ENCODE measurements around the gene APLNR. TPM values are rescaled to one million over a fixed set of nuclear protein-coding genes. Genes with fewer than 3 reads are reported as not detected.

The APLNR gene
- total RNA-seq, 4 donors from 2014 or later = 0.82 to 1.7 (median 1.1) TPM

DNA sequence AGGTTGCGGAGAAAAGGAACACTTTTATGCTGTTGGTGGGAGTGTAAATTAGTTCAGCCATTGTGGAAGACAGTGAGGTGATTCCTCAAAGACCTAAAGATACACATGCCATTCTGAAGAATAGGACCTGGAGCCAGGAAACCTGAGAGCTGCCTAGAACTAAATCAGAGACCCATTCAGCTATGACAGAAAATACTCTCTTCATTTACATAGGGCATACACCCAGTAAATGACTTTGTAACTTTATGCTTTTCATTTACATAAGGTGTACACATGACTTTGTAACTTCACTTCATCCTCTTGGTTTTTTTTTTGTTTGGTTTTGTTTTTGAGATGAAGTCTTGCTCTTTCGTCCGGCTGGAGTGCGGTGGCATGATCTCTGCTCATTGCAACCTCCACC lies 25.1 kb upstream of the APLNR start:
- TF ChIP-seq CTCF (IDR thresholded peaks at IDR 0.05; ENCODE audit: low read depth) = no peak

DNA sequence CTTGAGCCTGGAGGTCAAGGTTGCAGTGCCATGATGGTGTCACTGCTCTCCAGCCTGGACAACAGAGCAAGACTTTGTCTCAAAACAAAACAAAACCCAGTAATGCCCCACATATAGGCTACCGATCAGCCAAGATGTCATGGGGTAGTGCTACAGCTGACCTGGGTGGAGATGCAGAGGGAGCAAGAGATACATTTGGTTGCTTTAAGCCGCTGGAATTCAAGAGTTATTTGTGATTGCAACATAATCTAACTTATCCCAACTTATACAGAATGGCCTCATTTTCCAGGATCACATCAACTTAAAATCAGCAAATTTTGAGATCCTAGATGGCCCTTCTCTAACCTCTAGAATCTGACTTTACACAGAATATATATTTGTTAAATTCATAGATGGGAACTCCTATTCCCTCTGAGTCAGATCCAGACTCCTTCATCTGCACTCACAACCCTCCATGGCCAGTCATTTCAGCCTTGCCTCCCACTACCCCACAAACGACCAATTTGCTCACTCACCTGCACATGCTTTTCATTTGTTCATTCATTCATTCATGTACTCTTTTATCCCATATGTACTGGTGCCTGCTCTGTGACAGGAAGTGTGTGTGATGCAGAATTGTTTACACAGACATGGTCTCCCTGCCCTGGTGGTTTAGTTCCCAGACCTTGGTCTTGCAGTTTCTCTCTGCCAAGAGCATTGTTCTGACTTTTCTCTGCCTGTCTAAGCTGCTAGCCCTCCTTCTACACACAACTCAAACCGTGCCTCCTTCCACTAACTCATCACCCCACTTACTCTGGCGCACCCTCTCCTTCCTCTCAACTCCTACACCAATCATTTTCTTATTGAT lies 24.1 kb upstream of the APLNR start:
- TF ChIP-seq CTCF (IDR thresholded peaks at IDR 0.05; ENCODE audit: low read depth) = no peak

DNA sequence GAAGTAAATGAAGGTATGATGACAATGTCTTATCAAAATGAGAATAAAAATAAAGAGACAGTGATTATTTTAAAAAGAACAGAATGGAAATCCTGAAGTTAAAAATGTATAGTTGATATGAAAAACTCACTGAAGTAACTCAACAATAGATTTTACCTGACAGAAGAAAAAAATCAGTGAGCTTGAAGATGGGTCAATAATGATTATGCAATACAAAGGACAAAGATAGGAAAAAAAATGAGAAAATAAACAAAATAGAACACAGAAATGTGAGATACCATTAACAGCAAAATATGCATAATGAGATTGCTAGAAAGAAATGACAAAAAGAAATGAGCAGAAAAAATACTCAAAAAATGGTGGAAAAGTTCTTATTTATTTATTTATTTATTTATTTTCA lies 19.1 kb upstream of the APLNR start:
- no peak for TF ChIP-seq CTCF (IDR thresholded peaks at IDR 0.05; ENCODE audit: low read depth)

DNA sequence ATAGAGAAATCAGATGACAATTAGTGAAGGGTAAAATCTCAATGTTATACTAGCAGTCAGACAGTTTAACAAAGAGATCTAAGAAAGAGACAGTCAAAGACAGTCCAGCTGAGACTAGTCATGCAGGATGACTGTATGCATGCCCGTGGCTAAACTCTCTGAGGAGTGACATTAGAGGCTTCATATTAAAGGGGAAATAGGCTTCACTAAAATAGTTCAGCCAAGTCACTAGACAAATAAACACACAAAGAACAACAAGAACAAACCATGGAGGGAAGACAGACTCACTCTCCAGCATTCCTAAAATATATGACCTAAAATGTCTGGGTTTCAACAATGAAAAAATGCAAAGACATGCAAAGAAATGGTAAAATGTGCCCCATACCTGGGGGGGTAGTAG lies 18.6 kb upstream of the APLNR start:
- no peak for TF ChIP-seq CTCF (IDR thresholded peaks at IDR 0.05; ENCODE audit: low read depth)

DNA sequence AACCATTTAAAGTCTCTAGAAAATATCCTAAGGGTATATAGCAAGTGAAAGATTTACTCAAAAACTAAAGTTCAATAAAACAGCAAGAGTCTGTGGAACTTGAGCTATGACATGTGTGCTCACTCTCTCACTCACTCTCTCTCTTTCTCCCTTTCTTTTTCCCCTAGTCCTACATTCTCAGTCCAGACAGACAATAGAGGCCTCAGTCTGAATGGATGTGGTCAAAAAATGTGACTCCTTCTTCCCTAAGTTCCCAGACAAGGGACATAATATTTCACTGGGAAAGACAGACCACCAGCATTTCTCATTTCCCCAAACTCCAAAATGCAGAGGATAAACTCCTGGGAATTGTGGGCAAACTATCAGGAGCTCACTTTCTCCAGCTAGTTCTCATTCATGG lies 17.6 kb upstream of the APLNR start:
- TF ChIP-seq CTCF (IDR thresholded peaks at IDR 0.05; ENCODE audit: low read depth) = no peak

DNA sequence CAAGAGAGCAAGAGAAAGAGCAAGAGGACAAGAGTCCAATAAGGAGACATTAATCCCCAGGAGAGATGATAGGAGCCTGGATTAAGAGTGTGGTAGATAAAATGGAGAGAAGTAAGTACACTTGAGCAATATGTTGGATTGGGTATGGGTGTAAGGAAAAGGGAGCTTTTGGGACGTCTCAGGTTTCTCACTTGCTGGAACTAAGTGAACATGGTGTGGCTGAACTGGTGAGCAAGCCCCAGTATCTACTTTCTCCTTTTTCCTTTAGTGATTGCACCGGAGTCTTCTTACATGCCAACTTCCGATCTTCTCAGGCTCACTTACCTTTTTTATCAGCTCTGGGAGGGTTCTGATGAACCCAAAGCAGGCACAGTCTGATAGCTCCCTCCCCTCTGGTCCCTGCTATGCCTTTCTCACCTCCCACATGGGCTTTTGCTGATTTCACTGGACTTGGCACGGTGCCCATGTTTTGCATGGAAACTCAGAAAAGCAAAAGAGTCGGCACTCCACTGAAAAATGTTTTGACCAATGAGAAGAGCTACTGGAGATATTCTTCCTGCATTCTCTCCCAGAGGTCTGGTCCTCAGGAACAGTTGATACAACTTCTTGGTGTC lies 14.5 kb upstream of the APLNR start:
- TF ChIP-seq CTCF (IDR thresholded peaks at IDR 0.05; ENCODE audit: low read depth) = no peak

DNA sequence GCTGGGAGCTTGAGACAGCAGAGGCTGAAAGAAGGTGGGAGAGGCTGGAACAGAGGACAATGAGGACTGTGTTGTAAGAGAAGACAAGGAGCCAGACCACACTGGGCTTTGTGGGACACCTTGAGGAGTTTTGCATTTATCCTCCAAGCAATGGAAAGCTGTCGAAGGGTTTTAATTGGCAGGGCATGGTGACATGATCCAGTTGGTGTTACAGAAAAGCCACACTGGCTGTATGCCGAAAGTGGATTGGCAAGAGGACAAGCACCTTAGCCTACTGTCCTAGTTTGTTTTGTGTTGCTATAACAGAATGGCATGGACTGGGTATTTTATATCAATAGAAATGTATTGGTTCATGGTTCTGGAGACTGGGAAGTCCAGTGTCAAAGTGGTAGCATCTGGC lies 14.0 kb upstream of the APLNR start:
- TF ChIP-seq CTCF (IDR thresholded peaks at IDR 0.05; ENCODE audit: low read depth) = no peak

Data from subcutaneous adipose tissue (tissue), 4 donors.